Measurements from ENCODE around the gene WDFY3.

The WDFY3 gene

DNA sequence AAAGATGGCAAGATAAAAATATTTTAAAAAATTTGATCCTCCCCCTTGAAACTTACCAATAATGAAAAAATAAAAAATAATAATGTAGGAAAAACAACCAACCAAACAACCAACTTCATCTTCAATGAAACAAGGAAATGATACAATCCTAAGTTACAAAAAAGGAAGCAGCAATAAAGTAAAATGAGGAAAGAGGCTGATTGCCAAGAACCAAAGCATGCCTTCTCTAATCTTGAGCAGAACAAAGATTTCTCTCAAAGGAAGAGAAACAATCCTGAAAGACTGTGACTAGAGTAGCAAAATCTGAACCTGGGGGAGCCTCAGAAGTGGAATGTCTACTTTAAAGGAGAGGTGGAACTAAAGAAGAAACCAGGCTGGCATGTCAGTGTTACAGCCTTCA lies 10.9 kb upstream of the WDFY3 start:
- no peak overlapping the region for H3K4me3 ChIP-seq (ENCODE audit: low read depth, low read length)
- TF ChIP-seq CTCF (IDR thresholded peaks at IDR 0.05; ENCODE audit: low read depth, low read length, missing control alignments) = no peak
- in situ Hi-C loops (cut with HindIII; ENCODE audit: low sequenced_read_pairs) = no loop called here
- DNase-seq (ENCODE audit: low read depth) = no peak

DNA sequence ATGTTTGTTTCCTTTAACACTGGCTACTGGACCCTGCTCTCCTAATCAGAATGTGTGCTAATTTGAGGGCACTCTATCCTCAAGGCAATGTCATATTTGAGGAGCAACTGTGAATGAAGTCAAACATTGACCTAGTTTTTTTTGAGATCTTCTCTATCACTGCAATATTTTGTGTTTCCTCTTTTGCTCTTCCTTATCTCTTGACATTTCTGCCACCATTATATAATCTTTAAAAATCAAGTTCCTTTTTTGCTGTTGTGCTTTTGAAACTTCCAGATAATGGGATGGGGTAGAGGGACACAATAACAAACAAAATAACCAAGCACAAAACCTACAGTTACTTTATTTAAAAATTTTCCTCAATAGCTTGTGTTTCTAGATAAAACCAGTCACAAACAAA lies 7.4 kb upstream of the WDFY3 start:
- no peak for TF ChIP-seq CTCF (IDR thresholded peaks at IDR 0.05; ENCODE audit: low read depth, low read length, missing control alignments)
- DNase-seq (ENCODE audit: low read depth) = no peak
- in situ Hi-C loops (cut with HindIII; ENCODE audit: low sequenced_read_pairs) = loop anchor here (25.0 kb wide), 1 partner anchor 237 kb away; no protein-coding TSS in a partner anchor
- no peak overlapping the region for H3K4me3 ChIP-seq (ENCODE audit: low read depth, low read length)

DNA sequence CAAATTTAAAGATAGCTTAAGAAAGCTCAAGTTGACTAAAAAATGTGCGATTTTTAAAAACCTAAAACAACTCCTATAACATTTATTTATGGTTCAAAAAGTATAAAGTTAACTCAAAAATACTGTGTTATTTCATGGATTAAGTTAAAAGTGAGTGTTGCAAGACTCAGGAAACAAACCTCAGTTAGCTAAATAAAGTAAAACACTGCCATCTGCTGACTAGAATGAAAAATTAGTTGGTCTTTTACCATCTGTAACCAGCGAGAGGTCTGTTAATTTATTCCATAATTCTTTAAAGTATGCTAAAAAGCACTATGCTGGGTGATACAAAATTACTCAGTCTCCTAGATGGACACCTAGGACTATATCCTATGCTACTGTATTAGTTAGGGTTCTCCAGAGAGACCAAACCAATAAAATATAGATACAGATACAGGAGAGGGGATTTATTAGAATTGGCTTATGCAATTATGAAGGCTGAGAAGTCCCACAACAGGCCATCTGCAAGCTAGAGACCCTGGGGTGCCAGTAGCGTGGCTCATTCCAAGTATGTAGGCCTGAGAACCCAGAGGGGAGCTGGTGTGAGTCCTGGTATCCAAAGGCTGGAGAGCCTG lies 4.9 kb upstream of the WDFY3 start:
- peak; percentile 45 for DNase-seq (ENCODE audit: low read depth)
- no peak overlapping the region for H3K4me3 ChIP-seq (ENCODE audit: low read depth, low read length)
- TF ChIP-seq CTCF (IDR thresholded peaks at IDR 0.05; ENCODE audit: low read depth, low read length, missing control alignments) = no peak
- in situ Hi-C loops (cut with HindIII; ENCODE audit: low sequenced_read_pairs) = loop anchor here (25.0 kb wide), 1 partner anchor 234 kb away; no protein-coding TSS in a partner anchor

DNA sequence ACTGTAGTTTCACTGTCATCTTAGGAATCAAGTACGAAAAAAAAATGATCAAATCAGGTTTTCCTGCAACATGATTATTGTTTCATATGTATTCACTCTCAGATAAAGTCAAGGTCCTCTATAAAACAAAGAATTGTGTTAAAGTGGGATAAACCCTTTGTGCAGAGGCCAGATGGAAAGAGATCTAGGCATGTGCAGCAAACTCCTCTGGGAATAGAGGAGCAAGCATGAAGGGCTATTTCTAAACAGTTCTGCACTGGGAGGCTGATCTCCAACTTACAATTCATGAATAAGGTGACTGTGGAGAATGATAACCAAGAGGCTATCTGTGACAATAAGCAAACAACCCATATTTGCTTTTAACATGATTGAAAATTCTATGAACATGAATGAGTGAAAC lies 2.4 kb upstream of the WDFY3 start:
- in situ Hi-C loops (cut with HindIII; ENCODE audit: low sequenced_read_pairs) = loop anchor here (25.0 kb wide), 1 partner anchor 232 kb away; no protein-coding TSS in a partner anchor
- DNase-seq (ENCODE audit: low read depth) = no peak

GRCh38 chr4:84967243-84967690 lies 777 bp upstream of the WDFY3 start:
- in situ Hi-C loops (cut with HindIII; ENCODE audit: low sequenced_read_pairs) = loop anchor here (25.0 kb wide), 1 partner anchor 230 kb away; no protein-coding TSS in a partner anchor
- DNase-seq (ENCODE audit: low read depth) = no peak
- H3K4me3 ChIP-seq (ENCODE audit: low read depth, low read length) = peak overlapping the region; percentile 73
- no peak for TF ChIP-seq CTCF (IDR thresholded peaks at IDR 0.05; ENCODE audit: low read depth, low read length, missing control alignments)

More for the DNA sequence above, 2.4 kb upstream of the WDFY3 start:
- no peak for TF ChIP-seq CTCF (IDR thresholded peaks at IDR 0.05; ENCODE audit: low read depth, low read length, missing control alignments)
- H3K4me3 ChIP-seq (ENCODE audit: low read depth, low read length) = no peak overlapping the region

DNA sequence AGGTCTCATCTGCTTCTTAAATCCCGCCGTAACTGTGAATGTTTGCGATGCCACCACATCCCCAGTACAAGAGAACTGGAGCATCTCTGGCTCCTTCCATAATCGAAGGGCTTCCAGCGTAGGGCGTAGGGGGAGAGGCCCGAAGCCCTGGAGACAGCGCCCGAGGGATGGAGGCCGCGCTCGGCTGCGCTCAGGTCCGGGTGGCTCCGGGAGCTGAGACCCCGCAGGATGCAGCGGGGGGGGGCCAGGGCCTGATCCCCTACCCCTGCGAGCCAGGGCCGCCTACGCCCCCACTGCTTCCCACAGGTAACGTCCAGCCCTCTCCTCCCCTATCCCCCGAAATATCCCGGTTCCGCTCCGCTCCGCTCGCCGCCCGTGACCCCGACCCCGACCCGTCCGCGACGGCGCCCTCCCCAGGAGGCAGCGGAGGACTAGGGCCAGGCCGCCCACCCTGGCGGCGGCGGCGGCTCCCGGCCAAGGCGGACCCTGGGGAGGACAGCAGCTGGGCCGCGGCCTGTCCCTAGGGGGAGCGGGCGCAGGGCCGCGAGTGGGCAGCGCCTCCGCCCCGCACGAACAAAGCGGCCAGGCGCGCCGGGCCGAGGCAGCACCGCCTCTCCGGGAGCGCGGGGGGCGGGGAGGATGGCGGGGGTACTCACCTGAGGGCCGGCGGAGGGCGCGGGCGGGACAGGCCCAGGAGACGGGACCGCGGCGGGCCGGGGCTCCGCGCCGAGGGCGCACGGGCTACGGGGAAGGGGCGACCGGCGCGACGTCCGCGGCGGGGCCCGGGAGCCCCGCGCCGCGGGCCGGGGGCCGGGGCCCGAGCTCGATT lies 723 bp downstream of the WDFY3 start:
- no peak for DNase-seq (ENCODE audit: low read depth)
- in situ Hi-C loops (cut with HindIII; ENCODE audit: low sequenced_read_pairs) = loop anchor here (25.0 kb wide), 1 partner anchor 228 kb away; no protein-coding TSS in a partner anchor
- peak overlapping the region; percentile 73 for H3K4me3 ChIP-seq (ENCODE audit: low read depth, low read length)
- no peak for TF ChIP-seq CTCF (IDR thresholded peaks at IDR 0.05; ENCODE audit: low read depth, low read length, missing control alignments)
